ENCODE results near the gene MAP2K5.

The MAP2K5 gene

GRCh38 chr15:67592245-67592644 lies 49.7 kb downstream of the MAP2K5 start:
- no peak overlapping the region for H3K27ac ChIP-seq (ENCODE audit: low read depth, low read length, poor library complexity, severe bottlenecking)
- TF ChIP-seq EZH2 (IDR thresholded peaks at IDR 0.05; ENCODE audit: borderline replicate concordance, low read length) (no peak), CTCF (IDR thresholded peaks at IDR 0.05; ENCODE audit: low read length) (no peak)
- peaks cover 9% of the 10 kb centered on the region for H3K4me1 ChIP-seq (ENCODE audit: insufficient read depth, low read length, severe bottlenecking)
- H3K4me2 ChIP-seq (ENCODE audit: low read length) = no peak overlapping the region
- no peaks in the 10 kb centered on the region for H3F3A ChIP-seq (ENCODE audit: insufficient read depth, low read length)
- no peaks in the 10 kb centered on the region for H3K79me2 ChIP-seq (ENCODE audit: insufficient read depth, low read length)
- H3K4me3 ChIP-seq (ENCODE audit: low read depth, low read length, poor library complexity, severe bottlenecking) = no peak overlapping the region
- no peaks in the 10 kb centered on the region for H3K9me3 ChIP-seq (ENCODE audit: low read length)
- no peaks in the 10 kb centered on the region for H3K9me2 ChIP-seq (ENCODE audit: low read depth, low read length)
- H3K9ac ChIP-seq (ENCODE audit: low read length) = no peak overlapping the region
- no peak overlapping the region for H2AFZ ChIP-seq (ENCODE audit: low read length)
- H3K36me3 ChIP-seq (ENCODE audit: insufficient read depth, low read length) = peaks cover 60% of the 10 kb centered on the region
- no peaks in the 10 kb centered on the region for H3K27me3 ChIP-seq (ENCODE audit: insufficient read depth, low read length)
- no peaks in the 10 kb centered on the region for H4K20me1 ChIP-seq (ENCODE audit: insufficient read depth, low read length)

DNA sequence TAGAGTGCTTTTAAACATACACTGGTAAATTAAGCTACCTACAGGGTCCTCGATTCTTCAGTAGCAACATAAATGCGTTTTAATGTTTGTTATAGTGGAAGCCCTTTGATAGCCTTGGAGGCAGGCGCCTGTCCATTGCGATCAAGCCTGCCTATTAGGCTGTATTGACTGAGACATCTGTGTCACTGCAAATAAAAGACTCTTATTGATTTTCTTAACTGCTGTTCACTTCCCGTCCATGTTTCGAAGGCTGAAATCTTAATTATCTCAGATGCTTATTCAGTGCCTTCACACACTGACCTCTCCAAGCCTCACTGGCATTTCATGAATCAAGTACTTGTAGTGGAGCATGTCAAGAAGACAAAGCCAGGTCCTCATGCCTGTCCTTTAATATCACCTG lies 51.1 kb downstream of the MAP2K5 start:
- no peak overlapping the region for H3K4me2 ChIP-seq (ENCODE audit: low read length)
- H3F3A ChIP-seq (ENCODE audit: insufficient read depth, low read length) = no peaks in the 10 kb centered on the region
- no peak overlapping the region for H3K4me3 ChIP-seq (ENCODE audit: low read depth, low read length, poor library complexity, severe bottlenecking)
- no peaks in the 10 kb centered on the region for H3K9me3 ChIP-seq (ENCODE audit: low read length)
- H3K36me3 ChIP-seq (ENCODE audit: insufficient read depth, low read length) = peaks cover 53% of the 10 kb centered on the region
- peaks cover 9% of the 10 kb centered on the region for H3K4me1 ChIP-seq (ENCODE audit: insufficient read depth, low read length, severe bottlenecking)
- no peaks in the 10 kb centered on the region for H3K27me3 ChIP-seq (ENCODE audit: insufficient read depth, low read length)
- no peak overlapping the region for H2AFZ ChIP-seq (ENCODE audit: low read length)
- no peak for TF ChIP-seq CTCF (IDR thresholded peaks at IDR 0.05; ENCODE audit: low read length)
- TF ChIP-seq EZH2 (IDR thresholded peaks at IDR 0.05; ENCODE audit: borderline replicate concordance, low read length) = no peak
- H4K20me1 ChIP-seq (ENCODE audit: insufficient read depth, low read length) = no peaks in the 10 kb centered on the region
- no peak overlapping the region for H3K27ac ChIP-seq (ENCODE audit: low read depth, low read length, poor library complexity, severe bottlenecking)
- no peak overlapping the region for H3K9ac ChIP-seq (ENCODE audit: low read length)
- H3K9me2 ChIP-seq (ENCODE audit: low read depth, low read length) = no peaks in the 10 kb centered on the region
- H3K79me2 ChIP-seq (ENCODE audit: insufficient read depth, low read length) = no peaks in the 10 kb centered on the region

DNA sequence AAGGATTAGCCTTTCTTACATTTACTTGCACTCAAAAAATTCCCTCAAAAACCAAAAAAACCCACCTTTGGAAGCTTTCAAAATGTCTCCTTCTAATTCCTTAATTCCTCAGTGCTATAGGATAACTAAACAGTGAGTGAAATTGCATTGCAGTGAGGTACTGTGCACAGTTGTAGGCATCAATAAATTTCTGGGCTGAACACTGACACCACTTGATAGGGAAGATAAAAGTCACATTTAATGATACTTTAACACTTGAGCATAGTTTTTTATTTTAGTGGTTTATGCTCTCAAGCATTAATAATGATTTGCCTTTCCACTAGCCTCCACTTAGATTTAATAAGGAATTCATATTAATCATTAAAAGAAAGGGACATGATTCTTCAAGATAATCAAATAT lies 52.3 kb downstream of the MAP2K5 start:
- Histone ChIP-seq H3F3A (ENCODE audit: insufficient read depth, low read length) (no peaks in the 10 kb centered on the region), H3K4me3 (ENCODE audit: low read depth, low read length, poor library complexity, severe bottlenecking) (no peak overlapping the region), H3K4me1 (ENCODE audit: insufficient read depth, low read length, severe bottlenecking) (peaks cover 9% of the 10 kb centered on the region), H4K20me1 (ENCODE audit: insufficient read depth, low read length) (no peaks in the 10 kb centered on the region), H3K79me2 (ENCODE audit: insufficient read depth, low read length) (no peaks in the 10 kb centered on the region), H3K36me3 (ENCODE audit: insufficient read depth, low read length) (peaks cover 47% of the 10 kb centered on the region), H3K9ac (ENCODE audit: low read length) (no peak overlapping the region), H3K4me2 (ENCODE audit: low read length) (no peak overlapping the region), H3K27me3 (ENCODE audit: insufficient read depth, low read length) (no peaks in the 10 kb centered on the region), H2AFZ (ENCODE audit: low read length) (no peak overlapping the region), H3K9me2 (ENCODE audit: low read depth, low read length) (no peaks in the 10 kb centered on the region), H3K27ac (ENCODE audit: low read depth, low read length, poor library complexity, severe bottlenecking) (no peak overlapping the region), H3K9me3 (ENCODE audit: low read length) (no peaks in the 10 kb centered on the region)
- TF ChIP-seq CTCF (IDR thresholded peaks at IDR 0.05; ENCODE audit: low read length) (no peak), EZH2 (IDR thresholded peaks at IDR 0.05; ENCODE audit: borderline replicate concordance, low read length) (no peak)

All from OCI-LY1 (cell line).